ENCODE results near the gene IGLL5. TPM values are rescaled to one million over a fixed set of nuclear protein-coding genes. Genes with fewer than 3 reads are reported as not detected.
A peak's percentile ranks its signal among the peaks of the same experiment; 100 is the strongest.

IGLL5 gene
- total and polyA plus RNA-seq, 11 donors, result 0.23 to 2.6 (median 0.78) TPM; not detected in 4

GRCh38 chr22:22916215-22916951 is 28.8 kb downstream of the IGLL5 start:
- no peaks in the 10 kb centered on the region for H3K4me1 ChIP-seq
- intact Hi-C loops (cut with DNase I), result no loop called here
- no peak for TF ChIP-seq POLR2A (IDR thresholded peaks at IDR 0.05)
- no peak for TF ChIP-seq CTCF (IDR thresholded peaks at IDR 0.05)
- ATAC-seq (no peak), DNase-seq (peak in 1 of 5 donors; percentile 46)
- H3K4me3 ChIP-seq, result no peak overlapping the region
- no peak overlapping the region for H3K27ac ChIP-seq
- H3K27me3 ChIP-seq, result no peaks in the 10 kb centered on the region
- H3K36me3 ChIP-seq, result no peaks in the 10 kb centered on the region
- H3K9me3 ChIP-seq, result no peaks in the 10 kb centered on the region
- 72 to 82% (median 78%) methylated on average over 9 to 10 of the region's 10 CpGs for whole genome bisulfite sequencing, 4 donors

GRCh38 chr22:22916952-22917290 is 29.3 kb downstream of the IGLL5 start:
- no peaks in the 10 kb centered on the region for H3K9me3 ChIP-seq
- intact Hi-C loops (cut with DNase I), result no loop called here
- no peaks in the 10 kb centered on the region for H3K27me3 ChIP-seq
- no peaks in the 10 kb centered on the region for H3K4me1 ChIP-seq
- H3K27ac ChIP-seq, result no peak overlapping the region
- ATAC-seq, result no peak
- WGBS, 4 donors, result 85 to 96% (median 95%) methylated on average over 3 of the region's 3 CpGs
- peak in 1 of 5 donors; percentile 9 for DNase-seq
- TF ChIP-seq CTCF (IDR thresholded peaks at IDR 0.05), result no peak
- TF ChIP-seq POLR2A (IDR thresholded peaks at IDR 0.05), result no peak
- no peaks in the 10 kb centered on the region for H3K36me3 ChIP-seq
- H3K4me3 ChIP-seq, result no peak overlapping the region

- ATAC-seq (no peak), DNase-seq (no peak)
- WGBS, 4 donors, result 82 to 95% (median 86%) methylated on average over 3 to 4 of the region's 4 CpGs
- no peaks in the 10 kb centered on the region for H3K36me3 ChIP-seq
- H3K4me3 ChIP-seq, result no peak overlapping the region
- intact Hi-C loops (cut with DNase I), result no loop called here
- no peak overlapping the region for H3K27ac ChIP-seq
- no peaks in the 10 kb centered on the region for H3K27me3 ChIP-seq
- TF ChIP-seq POLR2A (IDR thresholded peaks at IDR 0.05) (no peak), CTCF (IDR thresholded peaks at IDR 0.05) (no peak)
- H3K9me3 ChIP-seq, result no peaks in the 10 kb centered on the region
- H3K4me1 ChIP-seq, result no peaks in the 10 kb centered on the region
Measured at GRCh38 chr22:22917377-22917776, 29.8 kb downstream of the IGLL5 start.

GRCh38 chr22:22918297-22918965 is 30.8 kb downstream of the IGLL5 start:
- no peaks in the 10 kb centered on the region for H3K9me3 ChIP-seq

More at GRCh38 chr22:22918297-22918965, 30.8 kb downstream of the IGLL5 start:
- H3K27ac ChIP-seq, result no peak overlapping the region
- intact Hi-C loops (cut with DNase I), result no loop called here
- no peaks in the 10 kb centered on the region for H3K4me1 ChIP-seq
- no peak for TF ChIP-seq CTCF (IDR thresholded peaks at IDR 0.05)
- no peak for TF ChIP-seq POLR2A (IDR thresholded peaks at IDR 0.05)
- H3K4me3 ChIP-seq, result no peak overlapping the region
- ATAC-seq (no peak), DNase-seq (no peak)
- 79 to 86% (median 81%) methylated on average over 4 to 7 of the region's 7 CpGs for WGBS, 4 donors
- no peaks in the 10 kb centered on the region for H3K36me3 ChIP-seq
- H3K27me3 ChIP-seq, result no peaks in the 10 kb centered on the region

Measured in heart left ventricle (tissue), 16 donors.